AG09319 (cell line): Measurements from ENCODE around the gene UNC5B.

Experiments
- DNase-seq: peaks from one replicate; pipeline ENCODE4 v3.0.0-alpha.2; 2010; ENCODE audit warnings: low read depth; ENCODE audit errors: extremely low read depth
- TF ChIP-seq, protein P1 (sequence below): IDR thresholded peaks from 2 replicates; pipeline ENCODE4 v1.5.1; 2011; ENCODE audit warnings: low read depth, mild to moderate bottlenecking, inconsistent platforms, low read length, moderate library complexity

UNC5B gene

DNA sequence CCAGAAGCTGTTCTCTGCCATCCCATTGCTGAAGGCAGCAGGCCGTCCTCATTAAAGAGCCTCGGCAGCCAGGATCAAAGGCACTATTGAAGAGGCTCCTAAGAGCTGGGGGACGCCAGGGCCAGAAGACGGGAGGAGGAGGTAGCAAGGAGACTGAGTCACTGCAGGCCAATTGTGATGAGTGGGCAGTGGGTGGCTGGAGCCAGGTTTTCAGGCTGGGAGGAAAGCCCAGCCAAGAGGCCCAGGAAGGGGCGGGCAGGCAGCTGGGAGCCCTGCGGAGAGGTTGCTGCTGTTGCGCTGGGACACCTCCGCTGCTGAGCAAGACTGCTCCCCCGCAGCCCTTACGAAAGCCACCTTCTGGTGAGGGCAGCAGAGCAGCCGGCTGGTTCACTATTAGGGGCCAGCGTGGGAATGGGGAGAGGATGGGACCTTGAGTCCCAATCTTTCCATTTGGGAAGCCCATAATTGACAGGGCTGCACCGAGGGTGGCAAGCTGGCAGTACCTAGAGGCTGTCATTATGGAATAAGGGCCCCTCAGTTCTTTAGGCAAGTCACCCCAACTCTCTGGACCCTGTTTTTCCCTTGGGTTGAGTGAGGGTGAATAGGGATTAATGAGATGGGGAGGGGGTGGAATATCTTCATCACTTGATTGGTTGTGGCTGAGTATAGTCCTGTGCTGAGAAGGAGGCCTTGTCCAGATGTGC lies 48.4 kb downstream of the UNC5B start:
- TF ChIP-seq, protein P1, sequence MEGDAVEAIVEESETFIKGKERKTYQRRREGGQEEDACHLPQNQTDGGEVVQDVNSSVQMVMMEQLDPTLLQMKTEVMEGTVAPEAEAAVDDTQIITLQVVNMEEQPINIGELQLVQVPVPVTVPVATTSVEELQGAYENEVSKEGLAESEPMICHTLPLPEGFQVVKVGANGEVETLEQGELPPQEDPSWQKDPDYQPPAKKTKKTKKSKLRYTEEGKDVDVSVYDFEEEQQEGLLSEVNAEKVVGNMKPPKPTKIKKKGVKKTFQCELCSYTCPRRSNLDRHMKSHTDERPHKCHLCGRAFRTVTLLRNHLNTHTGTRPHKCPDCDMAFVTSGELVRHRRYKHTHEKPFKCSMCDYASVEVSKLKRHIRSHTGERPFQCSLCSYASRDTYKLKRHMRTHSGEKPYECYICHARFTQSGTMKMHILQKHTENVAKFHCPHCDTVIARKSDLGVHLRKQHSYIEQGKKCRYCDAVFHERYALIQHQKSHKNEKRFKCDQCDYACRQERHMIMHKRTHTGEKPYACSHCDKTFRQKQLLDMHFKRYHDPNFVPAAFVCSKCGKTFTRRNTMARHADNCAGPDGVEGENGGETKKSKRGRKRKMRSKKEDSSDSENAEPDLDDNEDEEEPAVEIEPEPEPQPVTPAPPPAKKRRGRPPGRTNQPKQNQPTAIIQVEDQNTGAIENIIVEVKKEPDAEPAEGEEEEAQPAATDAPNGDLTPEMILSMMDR = no peak
- DNase-seq = no peak

DNA sequence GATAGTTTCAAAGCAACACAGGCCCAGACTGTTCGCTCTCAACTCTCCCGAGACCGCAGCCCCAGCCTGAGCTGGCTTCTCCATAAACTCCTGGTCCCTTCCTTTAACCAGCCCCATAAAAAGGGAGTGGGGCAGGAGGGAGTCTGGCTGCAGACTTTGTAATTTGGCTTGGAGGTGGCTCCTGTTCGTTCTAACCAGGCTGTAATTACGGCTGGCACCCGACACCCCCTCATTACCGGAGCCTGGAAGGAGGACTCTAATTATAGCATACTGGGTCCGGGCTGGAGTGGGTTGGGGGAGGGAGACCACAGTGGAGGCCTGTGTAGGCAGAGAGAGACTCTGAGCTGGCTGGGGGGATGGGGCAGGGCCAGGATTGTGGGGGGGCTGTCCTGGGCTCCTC lies 49.7 kb downstream of the UNC5B start:
- no peak for DNase-seq
- TF ChIP-seq, protein P1 = no peak

DNA sequence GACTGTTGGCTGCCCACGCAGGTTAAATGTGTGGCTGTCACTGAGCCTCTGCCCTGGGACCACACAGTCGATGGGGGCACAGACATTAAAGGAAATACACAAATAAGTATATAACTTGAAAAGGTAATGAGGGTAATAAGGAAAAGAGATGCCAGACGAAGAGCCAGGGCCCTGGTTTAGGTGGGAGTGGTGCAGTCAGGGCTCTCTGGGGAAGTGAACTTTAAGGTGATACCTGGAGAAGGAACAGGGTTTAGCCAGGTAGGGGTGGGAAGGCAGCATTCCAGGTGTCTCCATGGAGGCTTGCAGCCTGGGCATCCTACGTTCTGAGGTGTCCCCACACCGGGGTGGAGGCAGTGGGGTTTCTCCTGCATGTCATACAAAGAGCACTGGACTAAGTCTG lies 50.4 kb downstream of the UNC5B start:
- TF ChIP-seq, protein P1 = no peak
- no peak for DNase-seq

DNA sequence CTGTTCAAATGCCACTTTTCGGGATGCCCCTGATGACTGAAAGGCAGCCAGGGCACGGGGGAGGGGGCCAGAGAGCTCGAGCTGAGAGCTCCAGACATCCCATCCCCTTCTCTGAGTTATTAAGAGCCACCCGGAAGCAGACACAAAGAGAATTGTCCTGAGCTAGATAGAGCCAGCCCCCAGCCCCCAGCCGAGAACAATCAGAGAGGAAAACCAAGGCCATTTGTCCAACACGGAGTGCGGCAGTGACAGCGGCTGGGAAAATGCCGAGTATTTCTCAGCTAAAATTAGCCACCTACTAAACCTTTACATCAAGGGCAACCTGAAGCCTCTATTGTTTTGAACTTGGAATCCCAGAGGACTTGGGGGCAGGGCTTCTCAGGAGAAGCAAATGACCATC lies 51.0 kb downstream of the UNC5B start:
- no peak for DNase-seq
- TF ChIP-seq, protein P1 = no peak

DNA sequence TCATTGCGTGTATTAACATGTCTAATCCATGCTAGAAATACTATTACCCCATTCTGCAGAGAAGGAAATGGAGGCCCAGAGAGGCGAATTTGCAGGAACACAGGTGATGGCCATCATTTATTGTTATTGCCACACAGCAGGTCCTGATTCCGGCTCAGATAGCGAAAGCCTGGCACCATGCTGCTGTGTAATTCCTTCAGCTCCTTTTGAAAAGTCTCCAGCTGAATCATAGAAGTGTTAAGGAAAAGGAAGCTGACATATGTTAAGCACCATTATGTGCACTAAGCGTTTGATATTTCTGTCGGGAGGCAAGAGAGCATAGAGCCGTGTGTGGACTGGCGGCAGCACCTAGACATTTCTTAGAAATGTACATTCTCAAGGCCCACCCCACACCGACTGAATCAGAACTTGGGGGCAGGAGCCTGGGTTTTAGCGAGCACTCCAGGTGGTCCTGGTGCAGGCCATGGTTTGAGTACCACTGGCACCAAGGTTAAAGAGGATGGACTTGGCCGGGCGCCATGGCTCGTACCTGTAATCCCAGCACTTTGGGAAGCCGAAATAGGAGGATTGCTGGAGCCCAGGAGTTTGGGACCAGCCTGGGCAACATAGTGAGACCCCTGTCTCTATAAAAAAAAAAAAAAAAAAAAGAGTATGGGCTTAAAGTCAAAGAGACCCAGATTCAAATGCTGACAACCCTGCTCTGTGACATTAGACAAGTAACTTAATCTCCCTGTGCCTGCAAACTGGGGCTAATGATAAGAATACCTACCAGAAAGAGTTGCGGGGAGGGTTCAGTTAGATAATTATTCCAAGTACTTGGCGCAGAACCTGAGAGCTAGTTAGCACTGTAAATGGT lies 52.2 kb downstream of the UNC5B start:
- DNase-seq = no peak
- TF ChIP-seq, protein P1 = no peak

DNA sequence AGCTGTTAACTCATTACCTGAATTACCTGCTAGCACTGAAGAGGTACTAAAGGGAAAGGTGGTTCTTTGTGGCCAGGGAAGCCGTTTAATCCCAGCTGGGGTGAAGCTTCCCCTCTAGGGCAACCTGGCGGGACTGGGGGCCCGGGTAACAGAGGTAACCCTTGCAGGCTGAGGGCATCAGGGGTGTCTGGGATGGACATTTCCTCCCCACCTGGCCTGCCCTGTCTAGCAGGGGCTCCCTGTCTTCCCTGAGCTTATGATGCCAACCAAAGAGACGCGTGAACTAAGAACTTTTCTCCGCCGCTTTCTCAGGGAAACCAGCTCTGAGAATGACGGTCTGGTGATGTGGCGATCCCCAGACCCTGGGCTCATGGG lies 52.8 kb downstream of the UNC5B start:
- TF ChIP-seq, protein P1 = no peak

DNA sequence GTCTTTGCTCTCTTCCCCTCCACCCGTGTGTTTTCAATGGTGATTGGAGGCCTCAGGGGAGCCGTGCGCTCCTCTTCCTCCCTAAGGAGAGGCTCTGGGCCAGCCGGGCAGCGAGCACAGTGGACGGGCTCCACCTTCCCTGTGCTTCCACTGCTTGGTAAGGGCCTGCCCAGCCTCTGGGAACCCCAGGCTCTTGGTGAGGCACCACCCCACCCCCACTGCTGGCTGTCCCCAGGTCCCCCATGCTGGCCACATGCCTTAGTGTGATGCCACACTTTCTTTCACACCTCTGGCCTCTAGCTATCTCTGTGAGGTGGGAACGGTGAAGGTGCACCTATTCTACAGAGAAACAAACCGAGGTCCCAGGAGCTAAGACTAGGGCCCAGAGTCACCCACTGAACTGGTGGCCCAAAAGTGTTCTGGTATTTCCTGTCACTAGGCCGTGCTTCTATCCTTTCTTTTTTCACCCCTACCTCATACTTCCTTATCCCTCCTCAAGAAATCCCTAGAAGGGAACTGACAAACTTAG lies 53.3 kb downstream of the UNC5B start:
- TF ChIP-seq, protein P1 = no peak
- DNase-seq = no peak

More for the DNA sequence above, 52.8 kb downstream of the UNC5B start:
- DNase-seq = no peak
